Stimulated activated CD8-positive, alpha-beta memory T cell treated with anti-CD3 and anti-CD28 coated beads, Interleukin-15, amount 100 ng/mL, for 1 hour (primary cell): ENCODE results near the gene GALNT3.

ENCODE experiments used
- DNase-seq: peaks from one replicate; pipeline ENCODE4 v3.0.0-alpha.2; 2020; ENCODE audit warnings: low read depth

GALNT3 gene

GRCh38 chr2:165793779-165794535, at the start of gene GALNT3:
TSS of gene GALNT3 (minus strand) at chr2:165794247. CDS start at chr2:165770700, 23,547 bp downstream.
- DNase-seq: no peak

- DNase-seq: no peak
Measured at GRCh38 chr2:165843351-165843750, 49.3 kb upstream of the GALNT3 start.

- no peak for DNase-seq
Measured at GRCh38 chr2:165840333-165840958, 46.4 kb upstream of the GALNT3 start.

- DNase-seq: no peak
Measured at GRCh38 chr2:165839610-165840009, 45.6 kb upstream of the GALNT3 start.

GRCh38 chr2:165837122-165837521, 43.1 kb upstream of the GALNT3 start:
- no peak for DNase-seq

GRCh38 chr2:165835363-165835762, 41.3 kb upstream of the GALNT3 start:
- DNase-seq: no peak

GRCh38 chr2:165833156-165833555, 39.1 kb upstream of the GALNT3 start:
- no peak for DNase-seq

- no peak for DNase-seq
Measured at GRCh38 chr2:165827921-165828276, 33.9 kb upstream of the GALNT3 start.

GRCh38 chr2:165827016-165827920, 33.2 kb upstream of the GALNT3 start:
- no peak for DNase-seq

- DNase-seq: no peak
Measured at GRCh38 chr2:165825041-165825440, 31.0 kb upstream of the GALNT3 start.

GRCh38 chr2:165820296-165820695, 26.2 kb upstream of the GALNT3 start:
- DNase-seq: no peak

- no peak for DNase-seq
Measured at GRCh38 chr2:165818920-165819319, 24.9 kb upstream of the GALNT3 start.

GRCh38 chr2:165815299-165816141, 21.5 kb upstream of the GALNT3 start:
- DNase-seq: no peak

GRCh38 chr2:165814473-165814872, 20.4 kb upstream of the GALNT3 start:
- no peak for DNase-seq

GRCh38 chr2:165811592-165812370, 17.7 kb upstream of the GALNT3 start:
- DNase-seq: no peak

- DNase-seq: no peak
Measured at GRCh38 chr2:165810418-165810817, 16.4 kb upstream of the GALNT3 start.

- DNase-seq: no peak
Measured at GRCh38 chr2:165804719-165805118, 10.7 kb upstream of the GALNT3 start.

GRCh38 chr2:165803123-165803760, 9.2 kb upstream of the GALNT3 start:
- no peak for DNase-seq

- DNase-seq: no peak
Measured at GRCh38 chr2:165801176-165801575, 7.1 kb upstream of the GALNT3 start.

- no peak for DNase-seq
Measured at GRCh38 chr2:165796819-165797530, 2.9 kb upstream of the GALNT3 start.
